GM23338 (cell line): ENCODE results near the gene PLEKHA7. TPM values are rescaled to one million over a fixed set of nuclear protein-coding genes. Genes with fewer than 3 reads are reported as not detected.

Experiments used
- ATAC-seq: fragments of 200-7000 bp; cut with Tn5 transposase; 3 replicates; pipeline ENCODE4 v1.9.1; 2020
- DNase-seq: peaks from one replicate; pipeline ENCODE4 v3.0.0-alpha.2; 2015; ENCODE audit warnings: low spot score
- H2AFZ ChIP-seq: fragments of 200-600 bp; sonication (generic); 2 replicates; pipeline ENCODE4 v1.8.0; 2016; ENCODE audit warnings: antibody characterized with exemption, mild to moderate bottlenecking, moderate library complexity
- H3F3A ChIP-seq: fragments of 200-600 bp; sonication (generic); replicated peaks from 2 replicates; pipeline ENCODE4 v1.8.0; 2017; ENCODE audit warnings: antibody characterized with exemption, mixed run types, low read depth
- H3K27ac ChIP-seq: fragments of 200-600 bp; sonication (generic); 2 replicates; pipeline ENCODE4 v1.6.1; 2016; ENCODE audit warnings: low read depth
- H3K27me3 ChIP-seq: fragments of 200-600 bp; sonication (generic); 2 replicates; pipeline ENCODE4 v1.8.0; 2016; ENCODE audit warnings: mild to moderate bottlenecking, mixed run types, moderate library complexity; ENCODE audit not compliant: insufficient read depth
- H3K36me3 ChIP-seq: fragments of 200-600 bp; sonication (generic); 2 replicates; pipeline ENCODE4 v1.8.0; 2016; ENCODE audit warnings: mild to moderate bottlenecking; ENCODE audit not compliant: insufficient read depth
- H3K4me1 ChIP-seq: fragments of 200-600 bp; sonication (generic); 2 replicates; pipeline ENCODE4 v1.8.0; 2016; ENCODE audit warnings: mild to moderate bottlenecking, moderate library complexity; ENCODE audit not compliant: insufficient read depth
- H3K4me2 ChIP-seq: fragments of 200-600 bp; sonication (generic); 2 replicates; pipeline ENCODE4 v1.7.1; 2017; ENCODE audit warnings: mixed run types
- H3K4me3 ChIP-seq: fragments of 200-600 bp; sonication (generic); 2 replicates; pipeline ENCODE4 v1.6.1; 2016; ENCODE audit warnings: mixed run types
- H3K79me2 ChIP-seq: fragments of 200-600 bp; sonication (generic); replicated peaks from 2 replicates; pipeline ENCODE4 v1.8.0; 2017; ENCODE audit warnings: mild to moderate bottlenecking; ENCODE audit not compliant: insufficient read depth
- H3K9me2 ChIP-seq: fragments of 200-600 bp; sonication (generic); 2 replicates; pipeline ENCODE4 v1.8.0; 2017; ENCODE audit not compliant: insufficient read depth
- H4K20me1 ChIP-seq: fragments of 200-600 bp; sonication (generic); replicated peaks from 2 replicates; pipeline ENCODE4 v1.8.0; 2017; ENCODE audit warnings: mild to moderate bottlenecking; ENCODE audit not compliant: insufficient read depth
- H3K27ac Mint-ChIP-seq: 2 replicates; pipeline ENCODE4 v1.8.0; 2020; ENCODE audit warnings: inconsistent platforms, mild to moderate bottlenecking, moderate library complexity, mixed read lengths
- H3K27me3 Mint-ChIP-seq: 3 replicates; pipeline ENCODE4 v1.8.0; 2022; ENCODE audit warnings: low read depth, mild to moderate bottlenecking, moderate library complexity, mixed read lengths, inconsistent platforms; ENCODE audit not compliant: insufficient read depth, poor library complexity
- H3K36me3 Mint-ChIP-seq: 3 replicates; pipeline ENCODE4 v1.8.0; 2021; ENCODE audit warnings: low read depth, mild to moderate bottlenecking, inconsistent platforms, moderate library complexity, mixed read lengths
- H3K4me1 Mint-ChIP-seq: 3 replicates; pipeline ENCODE4 v1.8.0; 2020; ENCODE audit warnings: mild to moderate bottlenecking, inconsistent platforms, mixed read lengths
- H3K4me3 Mint-ChIP-seq: 3 replicates; pipeline ENCODE4 v1.8.0; 2021; ENCODE audit warnings: moderate library complexity, mild to moderate bottlenecking, inconsistent platforms, mixed read lengths
- H3K9me3 Mint-ChIP-seq: 3 replicates; pipeline ENCODE4 v1.8.0; 2020; ENCODE audit warnings: moderate library complexity, mild to moderate bottlenecking, inconsistent platforms, mixed read lengths
- CREB1 ChIP-seq: fragments of 250-450 bp; sonication (Bioruptor Pico); IDR thresholded peaks from 2 replicates; pipeline ENCODE4 v1.5.0; 2020; ENCODE audit warnings: low read depth, mild to moderate bottlenecking, moderate library complexity
- EZH2 ChIP-seq: fragments of 200-600 bp; sonication (generic); IDR thresholded peaks from one replicate; pipeline ENCODE4 v1.8.0; 2017; ENCODE audit warnings: antibody characterized with exemption, mild to moderate bottlenecking, low read depth; ENCODE audit not compliant: unreplicated experiment
- EZH2phosphoT487 ChIP-seq: fragments of 200-600 bp; sonication (generic); IDR thresholded peaks from one replicate; pipeline ENCODE4 v1.8.1; 2018; ENCODE audit warnings: antibody characterized with exemption; ENCODE audit not compliant: unreplicated experiment
- JUNB ChIP-seq: IDR thresholded peaks from one replicate; pipeline ENCODE4 v1.6.1; 2016; ENCODE audit warnings: antibody characterized with exemption; ENCODE audit not compliant: unreplicated experiment
- NANOG ChIP-seq: IDR thresholded peaks from 2 replicates; pipeline ENCODE4 v1.6.1; 2016; ENCODE audit warnings: antibody characterized with exemption, borderline replicate concordance
- POLR2AphosphoS5 ChIP-seq: IDR thresholded peaks from 2 replicates; pipeline ENCODE4 v1.6.1; 2016; ENCODE audit warnings: antibody characterized with exemption, low read depth
- ZNF114 ChIP-seq: fragments of 250-450 bp; sonication (Bioruptor Pico); IDR thresholded peaks from 2 replicates; pipeline ENCODE4 v1.5.0; 2020; ENCODE audit warnings: mild to moderate bottlenecking, moderate library complexity
- ZNF331 ChIP-seq: fragments of 250-450 bp; sonication (Bioruptor Pico); IDR thresholded peaks from 2 replicates; pipeline ENCODE4 v1.5.0; 2020; ENCODE audit warnings: low read depth, mild to moderate bottlenecking, moderate library complexity
- polyA plus RNA-seq: library from polyadenylated mRNA; unstranded; fragments of >200 nt; fragmentation: Nextera tagmentation; extraction: Ambion mirVana; gene quantifications from 2 replicates; pipeline ENCODE4 v1.2.1, GENCODE V29; 2016
- total RNA-seq: library from RNA; depleted of rRNA; stranded (reverse); fragments of >200 nt; shearing (Covaris generic); gene quantifications from 2 replicates; pipeline ENCODE4 v1.2.3, GENCODE V29; 2014
- TF ChIP-seq, protein P1 (sequence below): IDR thresholded peaks from one replicate; pipeline ENCODE4 v1.6.1; 2018; ENCODE audit warnings: antibody characterized with exemption; ENCODE audit not compliant: unreplicated experiment
- TF ChIP-seq, protein P2 (sequence below), 2 experiments: fragments of 200-600 bp in 1 of 2; sonication (generic) in 1 of 2; conservative IDR thresholded peaks; 2 replicates each; pipeline versions ENCODE4 v1.5.1 to v1.6.1; 2016 to 2017; ENCODE audit warnings: antibody characterized with exemption in 2 of 2, low read depth in 2 of 2, mild to moderate bottlenecking in 2 of 2, moderate library complexity in 1 of 2
- TF ChIP-seq, protein P3 (sequence below): fragments of 250-450 bp; sonication (Bioruptor Pico); IDR thresholded peaks from 2 replicates; pipeline ENCODE4 v1.5.0; 2020; ENCODE audit warnings: mild to moderate bottlenecking, moderate library complexity

Gene PLEKHA7
- total and polyA plus RNA-seq, 2 experiments from 2014 or later = 9.7 to 15.8 TPM

DNA sequence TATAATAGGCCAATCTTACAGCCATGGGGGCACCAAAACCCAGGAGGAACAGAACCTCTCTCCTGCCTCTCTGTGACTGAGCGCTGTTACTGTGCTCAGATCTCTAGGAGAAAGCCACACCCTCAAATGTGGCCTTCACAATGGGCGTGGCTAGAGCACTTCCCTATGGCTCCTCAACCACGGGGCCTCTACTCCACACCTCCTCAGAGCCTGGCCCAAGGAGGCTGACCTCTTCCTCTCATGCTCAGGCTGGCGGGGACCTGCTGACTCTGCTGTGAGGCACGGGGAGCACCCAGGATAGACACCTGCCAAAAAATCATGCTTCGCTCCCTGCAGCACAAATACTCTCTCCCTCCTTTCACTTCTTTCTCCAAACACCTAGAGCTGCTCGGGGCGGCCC is 234.8 kb downstream of the PLEKHA7 start (continued):
- TF ChIP-seq, protein P1, sequence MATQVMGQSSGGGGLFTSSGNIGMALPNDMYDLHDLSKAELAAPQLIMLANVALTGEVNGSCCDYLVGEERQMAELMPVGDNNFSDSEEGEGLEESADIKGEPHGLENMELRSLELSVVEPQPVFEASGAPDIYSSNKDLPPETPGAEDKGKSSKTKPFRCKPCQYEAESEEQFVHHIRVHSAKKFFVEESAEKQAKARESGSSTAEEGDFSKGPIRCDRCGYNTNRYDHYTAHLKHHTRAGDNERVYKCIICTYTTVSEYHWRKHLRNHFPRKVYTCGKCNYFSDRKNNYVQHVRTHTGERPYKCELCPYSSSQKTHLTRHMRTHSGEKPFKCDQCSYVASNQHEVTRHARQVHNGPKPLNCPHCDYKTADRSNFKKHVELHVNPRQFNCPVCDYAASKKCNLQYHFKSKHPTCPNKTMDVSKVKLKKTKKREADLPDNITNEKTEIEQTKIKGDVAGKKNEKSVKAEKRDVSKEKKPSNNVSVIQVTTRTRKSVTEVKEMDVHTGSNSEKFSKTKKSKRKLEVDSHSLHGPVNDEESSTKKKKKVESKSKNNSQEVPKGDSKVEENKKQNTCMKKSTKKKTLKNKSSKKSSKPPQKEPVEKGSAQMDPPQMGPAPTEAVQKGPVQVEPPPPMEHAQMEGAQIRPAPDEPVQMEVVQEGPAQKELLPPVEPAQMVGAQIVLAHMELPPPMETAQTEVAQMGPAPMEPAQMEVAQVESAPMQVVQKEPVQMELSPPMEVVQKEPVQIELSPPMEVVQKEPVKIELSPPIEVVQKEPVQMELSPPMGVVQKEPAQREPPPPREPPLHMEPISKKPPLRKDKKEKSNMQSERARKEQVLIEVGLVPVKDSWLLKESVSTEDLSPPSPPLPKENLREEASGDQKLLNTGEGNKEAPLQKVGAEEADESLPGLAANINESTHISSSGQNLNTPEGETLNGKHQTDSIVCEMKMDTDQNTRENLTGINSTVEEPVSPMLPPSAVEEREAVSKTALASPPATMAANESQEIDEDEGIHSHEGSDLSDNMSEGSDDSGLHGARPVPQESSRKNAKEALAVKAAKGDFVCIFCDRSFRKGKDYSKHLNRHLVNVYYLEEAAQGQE = no peak
- TF ChIP-seq JUNB = no peak
- TF ChIP-seq EZH2phosphoT487 = no peak
- no peak for TF ChIP-seq ZNF114
- TF ChIP-seq EZH2 = no peak
- no peak for TF ChIP-seq POLR2AphosphoS5
- TF ChIP-seq, protein P2, sequence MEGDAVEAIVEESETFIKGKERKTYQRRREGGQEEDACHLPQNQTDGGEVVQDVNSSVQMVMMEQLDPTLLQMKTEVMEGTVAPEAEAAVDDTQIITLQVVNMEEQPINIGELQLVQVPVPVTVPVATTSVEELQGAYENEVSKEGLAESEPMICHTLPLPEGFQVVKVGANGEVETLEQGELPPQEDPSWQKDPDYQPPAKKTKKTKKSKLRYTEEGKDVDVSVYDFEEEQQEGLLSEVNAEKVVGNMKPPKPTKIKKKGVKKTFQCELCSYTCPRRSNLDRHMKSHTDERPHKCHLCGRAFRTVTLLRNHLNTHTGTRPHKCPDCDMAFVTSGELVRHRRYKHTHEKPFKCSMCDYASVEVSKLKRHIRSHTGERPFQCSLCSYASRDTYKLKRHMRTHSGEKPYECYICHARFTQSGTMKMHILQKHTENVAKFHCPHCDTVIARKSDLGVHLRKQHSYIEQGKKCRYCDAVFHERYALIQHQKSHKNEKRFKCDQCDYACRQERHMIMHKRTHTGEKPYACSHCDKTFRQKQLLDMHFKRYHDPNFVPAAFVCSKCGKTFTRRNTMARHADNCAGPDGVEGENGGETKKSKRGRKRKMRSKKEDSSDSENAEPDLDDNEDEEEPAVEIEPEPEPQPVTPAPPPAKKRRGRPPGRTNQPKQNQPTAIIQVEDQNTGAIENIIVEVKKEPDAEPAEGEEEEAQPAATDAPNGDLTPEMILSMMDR (conservative IDR thresholded peaks at IDR 0.05; ENCODE audit: low read depth in 2 of 2) = no peak
- TF ChIP-seq ZNF331 = no peak

DNA sequence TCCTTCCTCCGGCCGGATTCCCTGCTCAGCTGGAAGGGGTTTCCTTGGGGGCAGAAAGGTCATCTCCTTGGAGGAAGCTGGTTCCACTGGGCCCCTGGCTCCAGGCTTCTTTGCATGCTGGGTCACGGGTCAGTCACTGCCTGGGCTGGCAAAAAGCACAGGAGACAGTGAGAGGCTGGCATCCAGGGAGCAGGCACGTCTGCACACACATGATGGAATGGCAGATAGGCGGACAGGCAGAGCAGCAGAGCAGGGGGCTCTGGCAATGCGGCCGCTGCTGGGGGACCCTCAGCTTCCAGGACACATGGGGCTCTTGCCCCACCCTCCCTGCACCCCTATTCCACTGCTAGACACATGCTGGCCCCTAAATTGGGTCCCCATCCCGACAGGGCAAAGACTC is 235.3 kb downstream of the PLEKHA7 start:
- Histone ChIP-seq H3K9me2 (no peaks in the 10 kb centered on the region), H3K4me1 (peaks cover 4% of the 10 kb centered on the region; the same call in 1 of the 2 replicates), H4K20me1 (no peaks in the 10 kb centered on the region), H3F3A (no peaks in the 10 kb centered on the region), H3K79me2 (no peaks in the 10 kb centered on the region), H3K4me3 (no peak overlapping the region), H2AFZ (no peak overlapping the region), H3K27ac (no peak overlapping the region), H3K36me3 (no peaks in the 10 kb centered on the region), H3K4me2 (no peak overlapping the region), H3K27me3 (no peaks in the 10 kb centered on the region)
- DNase-seq = no peak
- Mint-ChIP-seq H3K36me3 (peaks cover 3% of the 10 kb centered on the region; the same call in 2 of the 3 replicates), H3K27ac (no peak overlapping the region), H3K9me3 (no peaks in the 10 kb centered on the region), H3K27me3 (peaks cover 9% of the 10 kb centered on the region), H3K4me3 (no peak overlapping the region), H3K4me1 (peaks cover 32% of the 10 kb centered on the region)
- no peak for ATAC-seq
- TF ChIP-seq, protein P3, sequence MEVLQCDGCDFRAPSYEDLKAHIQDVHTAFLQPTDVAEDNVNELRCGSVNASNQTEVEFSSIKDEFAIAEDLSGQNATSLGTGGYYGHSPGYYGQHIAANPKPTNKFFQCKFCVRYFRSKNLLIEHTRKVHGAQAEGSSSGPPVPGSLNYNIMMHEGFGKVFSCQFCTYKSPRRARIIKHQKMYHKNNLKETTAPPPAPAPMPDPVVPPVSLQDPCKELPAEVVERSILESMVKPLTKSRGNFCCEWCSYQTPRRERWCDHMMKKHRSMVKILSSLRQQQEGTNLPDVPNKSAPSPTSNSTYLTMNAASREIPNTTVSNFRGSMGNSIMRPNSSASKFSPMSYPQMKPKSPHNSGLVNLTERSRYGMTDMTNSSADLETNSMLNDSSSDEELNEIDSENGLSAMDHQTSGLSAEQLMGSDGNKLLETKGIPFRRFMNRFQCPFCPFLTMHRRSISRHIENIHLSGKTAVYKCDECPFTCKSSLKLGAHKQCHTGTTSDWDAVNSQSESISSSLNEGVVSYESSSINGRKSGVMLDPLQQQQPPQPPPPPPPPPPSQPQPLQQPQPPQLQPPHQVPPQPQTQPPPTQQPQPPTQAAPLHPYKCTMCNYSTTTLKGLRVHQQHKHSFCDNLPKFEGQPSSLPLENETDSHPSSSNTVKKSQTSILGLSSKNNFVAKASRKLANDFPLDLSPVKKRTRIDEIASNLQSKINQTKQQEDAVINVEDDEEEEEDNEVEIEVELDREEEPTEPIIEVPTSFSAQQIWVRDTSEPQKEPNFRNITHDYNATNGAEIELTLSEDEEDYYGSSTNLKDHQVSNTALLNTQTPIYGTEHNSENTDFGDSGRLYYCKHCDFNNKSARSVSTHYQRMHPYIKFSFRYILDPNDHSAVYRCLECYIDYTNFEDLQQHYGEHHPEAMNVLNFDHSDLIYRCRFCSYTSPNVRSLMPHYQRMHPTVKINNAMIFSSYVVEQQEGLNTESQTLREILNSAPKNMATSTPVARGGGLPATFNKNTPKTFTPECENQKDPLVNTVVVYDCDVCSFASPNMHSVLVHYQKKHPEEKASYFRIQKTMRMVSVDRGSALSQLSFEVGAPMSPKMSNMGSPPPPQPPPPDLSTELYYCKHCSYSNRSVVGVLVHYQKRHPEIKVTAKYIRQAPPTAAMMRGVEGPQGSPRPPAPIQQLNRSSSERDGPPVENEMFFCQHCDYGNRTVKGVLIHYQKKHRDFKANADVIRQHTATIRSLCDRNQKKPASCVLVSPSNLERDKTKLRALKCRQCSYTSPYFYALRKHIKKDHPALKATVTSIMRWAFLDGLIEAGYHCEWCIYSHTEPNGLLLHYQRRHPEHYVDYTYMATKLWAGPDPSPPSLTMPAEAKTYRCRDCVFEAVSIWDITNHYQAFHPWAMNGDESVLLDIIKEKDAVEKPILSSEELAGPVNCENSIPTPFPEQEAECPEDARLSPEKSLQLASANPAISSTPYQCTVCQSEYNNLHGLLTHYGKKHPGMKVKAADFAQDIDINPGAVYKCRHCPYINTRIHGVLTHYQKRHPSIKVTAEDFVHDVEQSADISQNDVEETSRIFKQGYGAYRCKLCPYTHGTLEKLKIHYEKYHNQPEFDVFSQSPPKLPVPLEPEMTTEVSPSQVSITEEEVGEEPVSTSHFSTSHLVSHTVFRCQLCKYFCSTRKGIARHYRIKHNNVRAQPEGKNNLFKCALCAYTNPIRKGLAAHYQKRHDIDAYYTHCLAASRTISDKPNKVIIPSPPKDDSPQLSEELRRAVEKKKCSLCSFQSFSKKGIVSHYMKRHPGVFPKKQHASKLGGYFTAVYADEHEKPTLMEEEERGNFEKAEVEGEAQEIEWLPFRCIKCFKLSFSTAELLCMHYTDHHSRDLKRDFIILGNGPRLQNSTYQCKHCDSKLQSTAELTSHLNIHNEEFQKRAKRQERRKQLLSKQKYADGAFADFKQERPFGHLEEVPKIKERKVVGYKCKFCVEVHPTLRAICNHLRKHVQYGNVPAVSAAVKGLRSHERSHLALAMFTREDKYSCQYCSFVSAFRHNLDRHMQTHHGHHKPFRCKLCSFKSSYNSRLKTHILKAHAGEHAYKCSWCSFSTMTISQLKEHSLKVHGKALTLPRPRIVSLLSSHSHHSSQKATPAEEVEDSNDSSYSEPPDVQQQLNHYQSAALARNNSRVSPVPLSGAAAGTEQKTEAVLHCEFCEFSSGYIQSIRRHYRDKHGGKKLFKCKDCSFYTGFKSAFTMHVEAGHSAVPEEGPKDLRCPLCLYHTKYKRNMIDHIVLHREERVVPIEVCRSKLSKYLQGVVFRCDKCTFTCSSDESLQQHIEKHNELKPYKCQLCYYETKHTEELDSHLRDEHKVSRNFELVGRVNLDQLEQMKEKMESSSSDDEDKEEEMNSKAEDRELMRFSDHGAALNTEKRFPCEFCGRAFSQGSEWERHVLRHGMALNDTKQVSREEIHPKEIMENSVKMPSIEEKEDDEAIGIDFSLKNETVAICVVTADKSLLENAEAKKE (CRISPR knock-in tag) = no peak
- TF ChIP-seq POLR2AphosphoS5 (no peak), NANOG (no peak), EZH2 (no peak), CREB1 (CRISPR knock-in tag) (no peak)
- TF ChIP-seq, protein P1 = no peak
